ENCODE results near the gene NKD1.
"Not testable (repeated sequence)": the region's sequence is repeated elsewhere in the genome, so short reads cannot be mapped to it uniquely, and the experiment has no call there.

Gene NKD1

DNA sequence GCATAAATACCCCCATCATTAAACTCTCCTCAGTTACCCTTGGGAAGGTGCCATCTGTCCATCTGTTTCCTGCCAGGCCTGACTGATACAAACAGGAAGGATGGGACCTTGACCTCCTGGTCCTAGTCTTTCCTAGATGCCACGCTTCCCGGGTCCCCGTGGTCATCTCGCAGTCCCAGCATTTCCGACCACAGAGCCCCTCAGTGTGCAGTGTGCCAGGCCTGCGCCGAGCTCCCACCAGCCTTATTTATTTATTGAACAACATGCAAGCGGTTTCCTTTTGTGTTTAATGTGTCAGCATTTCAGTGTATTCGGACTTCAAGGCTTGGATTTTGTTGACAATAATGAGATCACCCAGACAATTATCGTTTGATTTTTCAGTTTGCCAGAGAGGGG is 45.6 kb upstream of the NKD1 start:
- no peaks in the 10 kb centered on the region for H3K36me3 ChIP-seq (ENCODE audit: control insufficient read depth in 4 of 4, insufficient read depth in 4 of 4, low read length in 3 of 4)
- ChIA-PET POLR2A (no interaction called here), CTCF (no interaction called here)
- WGBS (ENCODE audit: insufficient coverage): 82% methylated on average over 5 of the region's 10 CpGs
- DNase-seq: no peak
- no peaks in the 10 kb centered on the region for H3K4me1 ChIP-seq (ENCODE audit: control extremely low read depth in 1 of 4, control insufficient read depth in 4 of 4, insufficient read depth in 4 of 4, low read length in 3 of 4)
- no peak overlapping the region for H3K4me3 ChIP-seq (ENCODE audit: control insufficient read depth in 1 of 7, extremely low read depth in 1 of 7, insufficient read depth in 4 of 7, low read depth in 2 of 7, low read length in 6 of 7)
- H3K27ac ChIP-seq (ENCODE audit: insufficient read depth in 1 of 2, low read depth in 1 of 2, low read length in 2 of 2, poor library complexity in 1 of 2, severe bottlenecking in 2 of 2): no peak overlapping the region
- peaks cover 0 to 3% (median 0%) of the 10 kb centered on the region in 5 experiments for H3K9me3 ChIP-seq (ENCODE audit: control extremely low read depth in 1 of 5, control insufficient read depth in 4 of 5, insufficient read depth in 2 of 5, low read depth in 1 of 5, low read length in 4 of 5)
- H3K27me3 ChIP-seq (replicated peaks in 2 of 5; ENCODE audit: control insufficient read depth in 4 of 5, insufficient read depth in 5 of 5, low read length in 4 of 5): no peaks in the 10 kb centered on the region

DNA sequence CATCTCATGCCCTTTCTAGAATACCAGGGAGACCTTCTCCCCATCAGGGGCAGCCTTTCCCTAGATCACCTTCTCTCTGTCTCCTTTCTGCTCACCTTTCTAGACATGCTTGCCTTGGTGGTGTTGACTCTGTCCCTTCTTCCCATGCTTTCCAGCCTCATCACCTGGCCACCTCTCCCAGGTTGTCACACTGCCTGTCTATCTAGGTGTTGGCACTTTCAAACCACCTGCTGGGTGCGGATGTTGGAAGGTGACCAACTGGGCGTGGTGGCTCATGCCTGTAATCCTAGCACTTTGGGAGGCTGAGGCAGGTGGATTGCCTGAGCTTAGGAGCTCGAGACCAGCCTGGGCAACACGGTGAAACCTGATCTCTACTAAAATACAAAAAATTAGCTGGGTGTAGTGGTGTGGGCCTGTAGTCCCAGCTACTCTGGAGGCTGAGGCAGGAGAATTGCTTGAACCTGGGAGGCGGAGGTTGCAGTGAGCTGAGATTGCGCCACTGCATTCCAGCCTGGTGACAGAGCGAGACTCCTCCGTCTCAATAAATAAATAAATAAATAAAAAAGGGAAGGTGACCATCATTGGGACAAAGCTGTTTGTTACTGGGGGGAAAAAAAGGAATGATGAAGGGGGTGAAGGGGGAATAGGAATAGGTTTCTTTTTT is 44.2 kb upstream of the NKD1 start:
- WGBS (ENCODE audit: insufficient coverage): 89% methylated on average over 2 of the region's 8 CpGs
- not testable (repeated sequence) for H3K4me3 ChIP-seq (ENCODE audit: control insufficient read depth in 1 of 7, extremely low read depth in 1 of 7, insufficient read depth in 4 of 7, low read depth in 2 of 7, low read length in 6 of 7)

DNA sequence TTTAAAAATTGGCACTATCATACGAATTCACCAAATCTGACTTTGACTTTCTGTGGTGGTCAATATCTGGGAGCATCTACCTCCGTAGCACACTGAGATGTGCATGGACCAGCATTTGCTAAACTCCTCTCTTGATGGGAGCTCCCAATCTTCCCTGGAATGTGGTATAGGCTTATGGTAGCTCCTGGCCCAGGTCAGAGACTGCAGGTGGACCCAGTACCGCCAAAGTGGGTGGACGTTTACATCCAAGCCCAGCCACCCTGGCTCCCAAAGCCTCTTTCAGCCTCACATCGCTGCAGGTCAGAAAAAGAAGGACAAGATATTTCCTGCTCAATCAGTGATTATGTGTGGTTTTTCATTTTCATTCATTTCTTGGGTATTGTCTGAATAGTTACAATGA is 43.1 kb upstream of the NKD1 start:
- Histone ChIP-seq H3K4me3 (ENCODE audit: control insufficient read depth in 1 of 7, extremely low read depth in 1 of 7, insufficient read depth in 4 of 7, low read depth in 2 of 7, low read length in 6 of 7) (no peak overlapping the region), H3K27ac (ENCODE audit: insufficient read depth in 1 of 2, low read depth in 1 of 2, low read length in 2 of 2, poor library complexity in 1 of 2, severe bottlenecking in 2 of 2) (no peak overlapping the region), H3K9me3 (ENCODE audit: control extremely low read depth in 1 of 5, control insufficient read depth in 4 of 5, insufficient read depth in 2 of 5, low read depth in 1 of 5, low read length in 4 of 5) (peaks cover 0 to 3% (median 0%) of the 10 kb centered on the region in 5 experiments), H3K27me3 (replicated peaks in 2 of 5; ENCODE audit: control insufficient read depth in 4 of 5, insufficient read depth in 5 of 5, low read length in 4 of 5) (no peaks in the 10 kb centered on the region), H3K4me1 (ENCODE audit: control extremely low read depth in 1 of 4, control insufficient read depth in 4 of 4, insufficient read depth in 4 of 4, low read length in 3 of 4) (no peaks in the 10 kb centered on the region), H3K36me3 (ENCODE audit: control insufficient read depth in 4 of 4, insufficient read depth in 4 of 4, low read length in 3 of 4) (no peaks in the 10 kb centered on the region)
- CTCF ChIA-PET: interaction anchor here (0.9 to 1.0 kb wide), 2 partner anchors 15 to 20 kb away, joined by 3 read pairs; no protein-coding TSS in a partner anchor
- no peak for DNase-seq
- 100% methylated on average over 4 of the region's 5 CpGs for WGBS (ENCODE audit: insufficient coverage)
- POLR2A ChIA-PET: no interaction called here

More for the DNA sequence above, 44.2 kb upstream of the NKD1 start:
- H3K36me3 ChIP-seq (ENCODE audit: control insufficient read depth in 4 of 4, insufficient read depth in 4 of 4, low read length in 3 of 4); H3K4me1 ChIP-seq (ENCODE audit: control extremely low read depth in 1 of 4, control insufficient read depth in 4 of 4, insufficient read depth in 4 of 4, low read length in 3 of 4); H3K9me3 ChIP-seq (ENCODE audit: control extremely low read depth in 1 of 5, control insufficient read depth in 4 of 5, insufficient read depth in 2 of 5, low read depth in 1 of 5, low read length in 4 of 5); H3K27ac ChIP-seq (ENCODE audit: insufficient read depth in 1 of 2, low read depth in 1 of 2, low read length in 2 of 2, poor library complexity in 1 of 2, severe bottlenecking in 2 of 2); H3K27me3 ChIP-seq (replicated peaks in 2 of 5; ENCODE audit: control insufficient read depth in 4 of 5, insufficient read depth in 5 of 5, low read length in 4 of 5); DNase-seq; POLR2A ChIA-PET: not testable (repeated sequence)
- CTCF ChIA-PET: interaction anchor here (0.9 to 1.0 kb wide), 2 partner anchors 16 to 18 kb away, joined by 3 read pairs; no protein-coding TSS in a partner anchor

- H3K4me3 ChIP-seq (ENCODE audit: control insufficient read depth in 1 of 7, extremely low read depth in 1 of 7, insufficient read depth in 4 of 7, low read depth in 2 of 7, low read length in 6 of 7): no peak overlapping the region
- H3K9me3 ChIP-seq (ENCODE audit: control extremely low read depth in 1 of 5, control insufficient read depth in 4 of 5, insufficient read depth in 2 of 5, low read depth in 1 of 5, low read length in 4 of 5): peaks cover 0 to 3% (median 0%) of the 10 kb centered on the region in 5 experiments
- no peak overlapping the region for H3K27ac ChIP-seq (ENCODE audit: insufficient read depth in 1 of 2, low read depth in 1 of 2, low read length in 2 of 2, poor library complexity in 1 of 2, severe bottlenecking in 2 of 2)
- no peaks in the 10 kb centered on the region for H3K36me3 ChIP-seq (ENCODE audit: control insufficient read depth in 4 of 4, insufficient read depth in 4 of 4, low read length in 3 of 4)
- ChIA-PET POLR2A (no interaction called here), CTCF (no interaction called here)
- no peaks in the 10 kb centered on the region for H3K27me3 ChIP-seq (replicated peaks in 2 of 5; ENCODE audit: control insufficient read depth in 4 of 5, insufficient read depth in 5 of 5, low read length in 4 of 5)
- no peak for DNase-seq
- no peaks in the 10 kb centered on the region for H3K4me1 ChIP-seq (ENCODE audit: control extremely low read depth in 1 of 4, control insufficient read depth in 4 of 4, insufficient read depth in 4 of 4, low read length in 3 of 4)
- WGBS (ENCODE audit: insufficient coverage): 95% methylated on average over 9 of the region's 13 CpGs
These were observed 42.3 kb upstream of the NKD1 start for GRCh38 chr16:50505714-50506542.

DNA sequence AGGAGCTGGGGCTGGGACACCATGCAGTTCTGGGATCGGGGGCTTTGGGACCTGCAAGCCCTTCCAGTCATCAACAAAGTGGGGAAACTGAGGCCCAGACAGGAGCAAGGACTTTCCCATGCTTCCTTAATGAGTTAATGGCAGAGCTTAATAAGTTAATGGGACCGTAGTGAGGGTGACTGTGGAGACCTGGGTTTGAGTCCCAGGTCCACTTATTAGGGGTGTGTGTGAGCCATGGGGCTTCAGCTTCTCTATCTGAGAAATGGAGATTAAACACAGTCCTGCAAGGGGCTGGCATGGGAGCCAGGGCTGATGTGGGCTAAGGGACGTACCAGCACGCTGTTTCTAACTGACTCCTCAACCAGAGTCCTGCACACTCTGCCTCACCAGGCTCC is 41.7 kb upstream of the NKD1 start:
- Histone ChIP-seq H3K9me3 (ENCODE audit: control extremely low read depth in 1 of 5, control insufficient read depth in 4 of 5, insufficient read depth in 2 of 5, low read depth in 1 of 5, low read length in 4 of 5) (peaks cover 0 to 3% (median 0%) of the 10 kb centered on the region in 5 experiments), H3K4me1 (ENCODE audit: control extremely low read depth in 1 of 4, control insufficient read depth in 4 of 4, insufficient read depth in 4 of 4, low read length in 3 of 4) (no peaks in the 10 kb centered on the region), H3K27me3 (replicated peaks in 2 of 5; ENCODE audit: control insufficient read depth in 4 of 5, insufficient read depth in 5 of 5, low read length in 4 of 5) (no peaks in the 10 kb centered on the region), H3K36me3 (ENCODE audit: control insufficient read depth in 4 of 4, insufficient read depth in 4 of 4, low read length in 3 of 4) (no peaks in the 10 kb centered on the region), H3K4me3 (ENCODE audit: control insufficient read depth in 1 of 7, extremely low read depth in 1 of 7, insufficient read depth in 4 of 7, low read depth in 2 of 7, low read length in 6 of 7) (no peak overlapping the region), H3K27ac (ENCODE audit: insufficient read depth in 1 of 2, low read depth in 1 of 2, low read length in 2 of 2, poor library complexity in 1 of 2, severe bottlenecking in 2 of 2) (no peak overlapping the region)
- ChIA-PET POLR2A (no interaction called here), CTCF (interaction anchor here (2.0 kb wide), 1 partner anchor 13 kb away, joined by 5 read pairs; no protein-coding TSS in a partner anchor)
- no peak for DNase-seq
- WGBS (ENCODE audit: insufficient coverage): 90% methylated on average over 3 of the region's 4 CpGs

GRCh38 chr16:50507397-50507796 is 40.8 kb upstream of the NKD1 start:
- Histone ChIP-seq H3K36me3 (ENCODE audit: control insufficient read depth in 4 of 4, insufficient read depth in 4 of 4, low read length in 3 of 4) (no peaks in the 10 kb centered on the region), H3K27ac (ENCODE audit: insufficient read depth in 1 of 2, low read depth in 1 of 2, low read length in 2 of 2, poor library complexity in 1 of 2, severe bottlenecking in 2 of 2) (no peak overlapping the region), H3K4me1 (ENCODE audit: control extremely low read depth in 1 of 4, control insufficient read depth in 4 of 4, insufficient read depth in 4 of 4, low read length in 3 of 4) (no peaks in the 10 kb centered on the region), H3K9me3 (ENCODE audit: control extremely low read depth in 1 of 5, control insufficient read depth in 4 of 5, insufficient read depth in 2 of 5, low read depth in 1 of 5, low read length in 4 of 5) (peaks cover 0 to 1% (median 0%) of the 10 kb centered on the region in 5 experiments), H3K27me3 (replicated peaks in 2 of 5; ENCODE audit: control insufficient read depth in 4 of 5, insufficient read depth in 5 of 5, low read length in 4 of 5) (no peaks in the 10 kb centered on the region), H3K4me3 (ENCODE audit: control insufficient read depth in 1 of 7, extremely low read depth in 1 of 7, insufficient read depth in 4 of 7, low read depth in 2 of 7, low read length in 6 of 7) (no peak overlapping the region)
- WGBS (ENCODE audit: insufficient coverage): 86% methylated on average over 3 of the region's 3 CpGs
- DNase-seq: no peak
- ChIA-PET POLR2A (no interaction called here), CTCF (interaction anchor here (2.0 kb wide), 1 partner anchor 12 kb away, joined by 5 read pairs; no protein-coding TSS in a partner anchor)

All from common myeloid progenitor, CD34-positive (primary cell).